Stimulated activated CD4-positive, alpha-beta T cell treated with anti-CD3 and anti-CD28 coated beads, Interleukin-2, amount 100 ng/mL, for 4 hours (primary cell): ENCODE measurements around the gene SLC1A3.
"Not testable (repeated sequence)": the region's sequence is repeated elsewhere in the genome, so short reads cannot be mapped to it uniquely, and the experiment has no call there.

Experiments
- DNase-seq: peaks from one replicate; pipeline ENCODE4 v3.0.0-alpha.2; 2020; ENCODE audit warnings: low read depth

Gene SLC1A3

GRCh38 chr5:36630201-36631145 is 24.1 kb downstream of the SLC1A3 start:
- DNase-seq, result no peak

GRCh38 chr5:36631154-36631553 is 24.7 kb downstream of the SLC1A3 start:
- DNase-seq, result no peak

- no peak for DNase-seq
Measured at GRCh38 chr5:36631620-36632362, 25.4 kb downstream of the SLC1A3 start.

- DNase-seq, result no peak
Measured at GRCh38 chr5:36632363-36632664, 25.9 kb downstream of the SLC1A3 start.

- DNase-seq, result no peak
Measured at GRCh38 chr5:36635721-36636390, 29.4 kb downstream of the SLC1A3 start.

- no peak for DNase-seq
Measured at GRCh38 chr5:36637101-36637500, 30.7 kb downstream of the SLC1A3 start.

GRCh38 chr5:36637516-36637915 is 31.1 kb downstream of the SLC1A3 start:
- no peak for DNase-seq

GRCh38 chr5:36638056-36638455 is 31.6 kb downstream of the SLC1A3 start:
- DNase-seq, result no peak

- no peak for DNase-seq
Measured at GRCh38 chr5:36640949-36641348, 34.5 kb downstream of the SLC1A3 start.

GRCh38 chr5:36641431-36641830 is 35.0 kb downstream of the SLC1A3 start:
- no peak for DNase-seq

GRCh38 chr5:36642089-36642488 is 35.7 kb downstream of the SLC1A3 start:
- no peak for DNase-seq

GRCh38 chr5:36643162-36643561 is 36.8 kb downstream of the SLC1A3 start:
- DNase-seq, result no peak

- DNase-seq, result not testable (repeated sequence)
Measured at GRCh38 chr5:36643841-36644240, 37.4 kb downstream of the SLC1A3 start.

GRCh38 chr5:36644727-36645126 is 38.3 kb downstream of the SLC1A3 start:
- no peak for DNase-seq

- no peak for DNase-seq
Measured at GRCh38 chr5:36646100-36646499, 39.7 kb downstream of the SLC1A3 start.

GRCh38 chr5:36646507-36647023 is 40.2 kb downstream of the SLC1A3 start:
- DNase-seq, result no peak

GRCh38 chr5:36647046-36647445 is 40.6 kb downstream of the SLC1A3 start:
- no peak for DNase-seq

GRCh38 chr5:36648426-36648825 is 42.0 kb downstream of the SLC1A3 start:
- DNase-seq, result no peak

GRCh38 chr5:36651761-36652685 is 45.6 kb downstream of the SLC1A3 start:
- no peak for DNase-seq

GRCh38 chr5:36653044-36653705 is 46.8 kb downstream of the SLC1A3 start:
- DNase-seq, result no peak

- no peak for DNase-seq
Measured at GRCh38 chr5:36654564-36654963, 48.2 kb downstream of the SLC1A3 start.
